Heart right ventricle (tissue), 16 donors: ENCODE results near the gene RHBDL3. TPM values are rescaled to one million over a fixed set of nuclear protein-coding genes. Genes with fewer than 3 reads are reported as not detected.

Source experiments
- ATAC-seq, 8 donors: fragments of 200-7000 bp; cut with Tn5 transposase; one replicate each; pipeline ENCODE4 v1.9.1; 2020; ENCODE audit warnings: mild to moderate bottlenecking in 8 of 8, moderate library complexity in 8 of 8, moderate number of reproducible peaks in 1 of 8
- DNase-seq, 2 donors: peaks; one replicate each; pipeline ENCODE4 v3.0.0-alpha.2; 2020
- H3K27ac ChIP-seq, 10 donors: fragments of 200-600 bp; sonication (generic) in 2 of 10; one replicate each; pipeline versions ENCODE4 v1.5.0 to v1.8.0; 2020 to 2022; ENCODE audit warnings: mild to moderate bottlenecking in 3 of 10
- H3K27me3 ChIP-seq, 7 donors: fragments of 200-600 bp; one replicate each; pipeline ENCODE4 v1.8.0; 2021 to 2022; ENCODE audit warnings: mild to moderate bottlenecking in 2 of 7
- H3K36me3 ChIP-seq, 9 donors: fragments of 200-600 bp; sonication (generic) in 1 of 9; one replicate each; pipeline versions ENCODE4 v1.5.0 to v1.8.0; 2020 to 2022; ENCODE audit warnings: mild to moderate bottlenecking in 2 of 9
- H3K4me1 ChIP-seq, 9 donors: fragments of 200-600 bp; sonication (generic) in 1 of 9; one replicate each; pipeline versions ENCODE4 v1.5.0 to v1.8.0; 2020 to 2022; ENCODE audit warnings: mild to moderate bottlenecking in 4 of 9
- H3K4me3 ChIP-seq, 10 donors: fragments of 200-600 bp; sonication (generic) in 2 of 10; one replicate each; pipeline versions ENCODE4 v1.5.0 to v1.8.0; 2020 to 2022; ENCODE audit warnings: mild to moderate bottlenecking in 7 of 10, moderate library complexity in 2 of 10
- H3K9me3 ChIP-seq, 11 donors: fragments of 200-600 bp in 10 of 11; sonication (generic) in 2 of 11; one replicate each; pipeline versions ENCODE4 v1.5.0 to v1.8.0; 2013 to 2022; ENCODE audit warnings: mild to moderate bottlenecking in 2 of 11, control low read depth in 1 of 11, moderate library complexity in 1 of 11
- CTCF ChIP-seq, 9 donors: fragments of 200-600 bp; sonication (generic) in 2 of 9; IDR thresholded peaks; one replicate each; pipeline versions ENCODE4 v1.5.0 to v1.8.0; 2021 to 2022; ENCODE audit warnings: antibody characterized with exemption in 9 of 9, mild to moderate bottlenecking in 5 of 9, moderate library complexity in 1 of 9
- WGBS, 2 donors: extraction: QIAGEN DNeasy Blood & Tissue Kit; methylation state at CpG; one replicate each; pipeline ENCODE4 v1.1.7; 2013; ENCODE audit warnings: inconsistent platforms in 1 of 2; 5-methylcytosine and 5-hydroxymethylcytosine counted together
- intact Hi-C, 10 donors: fragments of 100-400 bp; cut with DNase I; formaldehyde crosslinking; loops; one replicate each; pipeline versions ENCODE4 v1.11.1 to v1.14.2; 2022
- polyA plus RNA-seq, 2 donors: library from polyadenylated mRNA; stranded (reverse); fragments of 200-250 nt; gene quantifications; one replicate each; pipeline ENCODE4 v1.2.3, GENCODE V29; 2013
- total RNA-seq, 10 donors: library from RNA; stranded (reverse); fragmentation: NEBNext Ultra II Directional in 3 of 10; extraction: Animal tissue kit (Norgen Biotek cat#: 25700) in 3 of 10; gene quantifications; one replicate each; pipeline versions ENCODE4 v1.2.1 to v1.2.4, GENCODE V29; 2021 to 2023
- donor health status: Arrhythmogenic right ventricular cardiomyopathy.
- donor health status: ischemic (EF 13 %, LVEDD 7.1; RV severe dilation, severe dysfunction).
- donor health status: healthy with polysubstance abuse.
- donor health status: DM: no; HTN: yes; CAD: no.
- donor health status: DM: no; HTN: no; CAD: no.
- donor health status: ischemic (EF 25% LVEDD 6.9; RV normal size, moderate dysfunction).
- donor health status: ischemic (EF 25% LVEDD 5.7; RV mildly dilated, moderate dysfunction).
- donor health status: healthy.
- donor health status: DM: yes; HTN: yes; CAD: no.
- donor health status: Ischemic cardiomyopathy.
- donor health status: ischemic (EF 35%, LVEDD 5.7; RV mildly dilated, moderate dysfunction).
- donor health status: nonischemic (EF 11% LVEDD 7.7; RV severe dilation, severe dysfunction).
- donor health status: DM: yes; HTN: yes; CAD: no.
- donor health status: PGD.
- donor health status: ischemic (EF 29% LVEDD 5.4; RV normal size, mild dysfunction).
- donor health status: nonischemic (EF 23%, LVEDD 6.1; RV moderate dilation, normal function).

The RHBDL3 gene
- total and polyA plus RNA-seq, 12 donors = 0.07 to 3.7 (median 0.30) TPM; not detected in 2

DNA sequence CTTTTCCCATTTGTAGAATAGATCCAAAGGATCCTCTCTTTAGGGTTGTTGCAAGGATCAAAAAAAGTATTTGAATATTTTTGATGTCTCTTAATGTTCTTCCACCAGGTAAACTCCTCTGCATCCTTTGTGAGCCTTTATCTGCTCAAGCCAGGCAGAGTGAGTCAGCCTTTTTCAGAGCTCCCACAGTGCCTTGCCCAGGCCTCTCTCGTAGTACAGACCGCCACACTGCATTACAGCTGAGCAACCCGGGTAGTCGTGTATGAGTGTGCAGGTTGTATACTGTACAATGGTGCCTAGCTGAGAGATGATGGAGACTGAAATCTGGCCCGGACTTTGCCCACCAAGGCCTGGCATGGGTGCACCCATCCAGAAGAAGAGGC lies 20.9 kb downstream of the RHBDL3 start:
- Histone ChIP-seq H3K27me3 (peaks cover 0 to 23% (median 12%) of the 10 kb centered on the region in 7 donors), H3K27ac (no peak overlapping the region), H3K36me3 (no peaks in the 10 kb centered on the region), H3K9me3 (no peaks in the 10 kb centered on the region), H3K4me3 (no peak overlapping the region), H3K4me1 (peaks cover 0 to 11% (median 4%) of the 10 kb centered on the region in 9 donors)
- intact Hi-C loops = no loop called here
- no peak for DNase-seq
- WGBS, 2 donors = 86 to 92% methylated on average over 5 of the region's 5 CpGs
- ATAC-seq = no peak
- TF ChIP-seq CTCF (IDR thresholded peaks at IDR 0.05) = no peak

- intact Hi-C loops = no loop called here
- H3K4me1 ChIP-seq = peaks cover 0 to 10% (median 4%) of the 10 kb centered on the region in 9 donors
- H3K4me3 ChIP-seq = no peak overlapping the region
- ATAC-seq = no peak
- TF ChIP-seq CTCF (IDR thresholded peaks at IDR 0.05) = no peak
- H3K36me3 ChIP-seq = no peaks in the 10 kb centered on the region
- 88 to 92% methylated on average over 10 of the region's 10 CpGs for WGBS, 2 donors
- H3K27me3 ChIP-seq = peaks cover 0 to 19% (median 12%) of the 10 kb centered on the region in 7 donors
- no peak for DNase-seq
- H3K27ac ChIP-seq = no peak overlapping the region
- H3K9me3 ChIP-seq = no peaks in the 10 kb centered on the region
These were observed 22.3 kb downstream of the RHBDL3 start for GRCh38 chr17:32287804-32288511.

GRCh38 chr17:32288615-32289014 lies 23.0 kb downstream of the RHBDL3 start:
- no peak for ATAC-seq
- Histone ChIP-seq H3K4me3 (no peak overlapping the region), H3K27me3 (peaks cover 0 to 19% (median 11%) of the 10 kb centered on the region in 7 donors), H3K36me3 (no peaks in the 10 kb centered on the region), H3K9me3 (no peaks in the 10 kb centered on the region), H3K27ac (no peak overlapping the region), H3K4me1 (peaks cover 0 to 10% (median 4%) of the 10 kb centered on the region in 9 donors)
- DNase-seq = no peak
- intact Hi-C loops = no loop called here
- WGBS, 2 donors = 68 to 69% methylated on average over 11 of the region's 11 CpGs
- TF ChIP-seq CTCF (IDR thresholded peaks at IDR 0.05) = no peak

- DNase-seq (no peak), ATAC-seq (no peak)
- intact Hi-C loops = no loop called here
- peaks cover 0 to 10% (median 0%) of the 10 kb centered on the region in 9 donors for H3K4me1 ChIP-seq
- no peaks in the 10 kb centered on the region for H3K36me3 ChIP-seq
- WGBS, 2 donors = 75 to 88% methylated on average over 9 of the region's 9 CpGs
- no peak for TF ChIP-seq CTCF (IDR thresholded peaks at IDR 0.05)
- peaks cover 0 to 12% (median 3%) of the 10 kb centered on the region in 7 donors for H3K27me3 ChIP-seq
- no peak overlapping the region for H3K4me3 ChIP-seq
- H3K27ac ChIP-seq = no peak overlapping the region
- no peaks in the 10 kb centered on the region for H3K9me3 ChIP-seq
These were observed 23.9 kb downstream of the RHBDL3 start for GRCh38 chr17:32289471-32290070.
